Astrocyte (in vitro differentiated cells and primary cell): ENCODE measurements around the gene PVALEF. TPM values are rescaled to one million over a fixed set of nuclear protein-coding genes. Genes with fewer than 3 reads are reported as not detected.

Experiments
- DNase-seq: peaks from one replicate; pipeline ENCODE4 v3.0.0-alpha.2; 2010; ENCODE audit warnings: low read depth
- FAIRE-seq: peaks from 2 replicates; lab custom pipeline; 2011; peaks lifted over from hg19 to GRCh38; lab: Jason Lieb, UNC
- H2AFZ ChIP-seq: 2 replicates; pipeline ENCODE4 v1.6.0; 2012; ENCODE audit warnings: low read depth, low read length, inconsistent platforms
- H3K27ac ChIP-seq: 2 replicates; pipeline ENCODE4 v1.5.1; 2011; ENCODE audit warnings: low read depth, low read length, inconsistent platforms
- H3K27me3 ChIP-seq: 2 replicates; pipeline ENCODE4 v1.6.0; 2011; ENCODE audit warnings: low read length, inconsistent platforms; ENCODE audit not compliant: insufficient read depth
- H3K36me3 ChIP-seq: 2 replicates; pipeline ENCODE4 v1.5.1; 2011; ENCODE audit warnings: low read length, inconsistent platforms; ENCODE audit not compliant: insufficient read depth
- H3K4me1 ChIP-seq: 2 replicates; pipeline ENCODE4 v1.5.1; 2011; ENCODE audit warnings: low read length, inconsistent platforms; ENCODE audit not compliant: insufficient read depth
- H3K4me2 ChIP-seq: 2 replicates; pipeline ENCODE4 v1.6.0; 2012; ENCODE audit warnings: low read length, inconsistent platforms
- H3K4me3 ChIP-seq: 2 replicates; pipeline ENCODE4 v1.5.1; 2011; ENCODE audit warnings: low read depth, mild to moderate bottlenecking, low read length, inconsistent platforms; ENCODE audit not compliant: insufficient read depth
- H3K79me2 ChIP-seq: 2 replicates; pipeline ENCODE4 v1.6.0; 2012; ENCODE audit warnings: mild to moderate bottlenecking, low read length, inconsistent platforms; ENCODE audit not compliant: insufficient read depth
- H3K9ac ChIP-seq: 2 replicates; pipeline ENCODE4 v1.6.0; 2012; ENCODE audit warnings: mild to moderate bottlenecking, low read length, inconsistent platforms
- H3K9me3 ChIP-seq: 2 replicates; pipeline ENCODE4 v1.5.1; 2012; ENCODE audit warnings: low read depth, mild to moderate bottlenecking, low read length, inconsistent platforms; ENCODE audit not compliant: insufficient read depth
- H4K20me1 ChIP-seq: 2 replicates; pipeline ENCODE4 v1.6.0; 2012; ENCODE audit warnings: low read length, inconsistent platforms; ENCODE audit not compliant: insufficient read depth
- H3K27ac Mint-ChIP-seq: one replicate; pipeline ENCODE4 v1.8.0; 2021; ENCODE audit warnings: mild to moderate bottlenecking, mixed read lengths; ENCODE audit not compliant: unreplicated experiment
- H3K27me3 Mint-ChIP-seq: one replicate; pipeline ENCODE4 v1.8.0; 2021; ENCODE audit warnings: low read depth, mixed read lengths; ENCODE audit not compliant: unreplicated experiment
- H3K36me3 Mint-ChIP-seq: one replicate; pipeline ENCODE4 v1.8.0; 2021; ENCODE audit warnings: low read depth, mixed read lengths; ENCODE audit not compliant: unreplicated experiment
- H3K4me1 Mint-ChIP-seq: one replicate; pipeline ENCODE4 v1.8.0; 2021; ENCODE audit warnings: low read depth, mixed read lengths; ENCODE audit not compliant: unreplicated experiment
- H3K4me3 Mint-ChIP-seq: one replicate; pipeline ENCODE4 v1.8.0; 2021; ENCODE audit warnings: mild to moderate bottlenecking, moderate library complexity, mixed read lengths; ENCODE audit not compliant: unreplicated experiment
- H3K9me3 Mint-ChIP-seq: one replicate; pipeline ENCODE4 v1.8.0; 2021; ENCODE audit warnings: mild to moderate bottlenecking, mixed read lengths; ENCODE audit not compliant: unreplicated experiment
- CTCF ChIP-seq: IDR thresholded peaks from 2 replicates; pipeline ENCODE4 v1.5.1; 2011; ENCODE audit warnings: low read depth, mild to moderate bottlenecking, inconsistent platforms, low read length, moderate library complexity; ENCODE audit not compliant: insufficient read depth
- EZH2 ChIP-seq: IDR thresholded peaks from 2 replicates; pipeline ENCODE4 v1.6.1; 2012; ENCODE audit warnings: mild to moderate bottlenecking, low read length, inconsistent platforms; ENCODE audit not compliant: insufficient read depth
- total RNA-seq: library from RNA; stranded (reverse); gene quantifications from 2 replicates; pipeline ENCODE4 v1.2.1, GENCODE V29; 2021

The PVALEF gene
- total RNA-seq, 1 donor from 2014 or later: not detected

GRCh38 chr17:81127133-81127455 lies 38.2 kb upstream of the PVALEF start:
- TF ChIP-seq CTCF (no peak), EZH2 (no peak)
- Mint-ChIP-seq H3K27ac (no peak overlapping the region), H3K9me3 (no peaks in the 10 kb centered on the region), H3K4me3 (no peak overlapping the region), H3K36me3 (no peaks in the 10 kb centered on the region), H3K4me1 (no peaks in the 10 kb centered on the region), H3K27me3 (peaks cover 3% of the 10 kb centered on the region)
- Histone ChIP-seq H3K9me3 (no peaks in the 10 kb centered on the region), H2AFZ (no peak overlapping the region), H4K20me1 (no peaks in the 10 kb centered on the region), H3K4me3 (no peak overlapping the region), H3K36me3 (no peaks in the 10 kb centered on the region), H3K4me2 (no peak overlapping the region), H3K27me3 (peaks cover 3% of the 10 kb centered on the region), H3K27ac (no peak overlapping the region), H3K4me1 (no peaks in the 10 kb centered on the region), H3K9ac (no peak overlapping the region), H3K79me2 (no peaks in the 10 kb centered on the region)
- DNase-seq (no peak), FAIRE-seq (no peak)

GRCh38 chr17:81127526-81128177 lies 37.7 kb upstream of the PVALEF start:
- no peak overlapping the region for H3K27ac ChIP-seq
- H2AFZ ChIP-seq: no peak overlapping the region
- H3K36me3 Mint-ChIP-seq: no peaks in the 10 kb centered on the region
- no peaks in the 10 kb centered on the region for H3K4me1 Mint-ChIP-seq
- no peak overlapping the region for H3K27ac Mint-ChIP-seq
- H3K4me3 ChIP-seq: no peak overlapping the region
- no peak overlapping the region for H3K4me3 Mint-ChIP-seq
- TF ChIP-seq EZH2: no peak
- no peak for TF ChIP-seq CTCF
- no peaks in the 10 kb centered on the region for H3K9me3 Mint-ChIP-seq
- no peaks in the 10 kb centered on the region for H3K79me2 ChIP-seq
- no peaks in the 10 kb centered on the region for H3K4me1 ChIP-seq
- no peaks in the 10 kb centered on the region for H3K9me3 ChIP-seq
- peaks cover 3% of the 10 kb centered on the region for H3K27me3 Mint-ChIP-seq
- no peak overlapping the region for H3K9ac ChIP-seq
- FAIRE-seq (no peak), DNase-seq (no peak)
- H3K27me3 ChIP-seq: peaks cover 2% of the 10 kb centered on the region
- H3K36me3 ChIP-seq: no peaks in the 10 kb centered on the region
- no peak overlapping the region for H3K4me2 ChIP-seq
- no peaks in the 10 kb centered on the region for H4K20me1 ChIP-seq

DNA sequence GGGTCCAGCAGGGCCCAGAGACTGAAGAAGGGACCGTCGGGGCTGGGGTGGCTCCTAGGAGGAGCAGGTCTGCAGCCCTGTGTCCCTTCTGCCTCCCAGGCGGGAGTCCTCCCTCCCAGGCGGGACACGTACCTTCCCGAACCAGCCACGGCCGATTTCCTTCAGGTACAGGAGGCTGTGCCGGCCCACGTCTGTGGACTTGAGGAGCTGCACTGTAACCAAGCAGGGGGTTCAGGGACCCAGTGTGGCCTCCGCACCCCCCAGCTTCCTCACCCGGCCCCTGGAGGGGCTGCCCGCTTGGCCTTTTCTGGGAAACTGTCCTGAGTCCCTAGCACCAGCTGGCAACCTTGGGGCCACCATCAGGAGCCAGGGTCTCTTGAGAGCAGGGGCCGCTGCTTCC lies 37.0 kb upstream of the PVALEF start:
- Histone ChIP-seq H4K20me1 (no peaks in the 10 kb centered on the region), H3K9me3 (no peaks in the 10 kb centered on the region), H3K9ac (no peak overlapping the region), H2AFZ (no peak overlapping the region), H3K79me2 (no peaks in the 10 kb centered on the region), H3K4me3 (no peak overlapping the region), H3K27me3 (no peaks in the 10 kb centered on the region), H3K4me1 (no peaks in the 10 kb centered on the region), H3K27ac (no peak overlapping the region), H3K36me3 (no peaks in the 10 kb centered on the region), H3K4me2 (no peak overlapping the region)
- Mint-ChIP-seq H3K27ac (no peak overlapping the region), H3K4me3 (no peak overlapping the region), H3K36me3 (no peaks in the 10 kb centered on the region), H3K4me1 (no peaks in the 10 kb centered on the region), H3K9me3 (no peaks in the 10 kb centered on the region), H3K27me3 (peaks cover 3% of the 10 kb centered on the region)
- TF ChIP-seq CTCF (no peak), EZH2 (no peak)
- DNase-seq (no peak), FAIRE-seq (no peak)
